Adipocyte (in vitro differentiated cells): ENCODE data around the gene CXCL8.

Experiments used
- DNase-seq: peaks from one replicate; pipeline ENCODE4 v3.0.0-alpha.2; 2015; ENCODE audit warnings: low read depth
- H3K27me3 ChIP-seq: replicated peaks from 2 replicates; pipeline ENCODE4 v1.7.0; 2013; ENCODE audit warnings: mild to moderate bottlenecking, low read length, moderate library complexity; ENCODE audit not compliant: control insufficient read depth, insufficient read depth
- H3K36me3 ChIP-seq: 2 replicates; pipeline ENCODE4 v1.7.0; 2013; ENCODE audit warnings: low read length, mild to moderate bottlenecking, moderate library complexity; ENCODE audit not compliant: control insufficient read depth, insufficient read depth, severe bottlenecking
- H3K4me1 ChIP-seq: 2 replicates; pipeline ENCODE4 v1.7.0; 2013; ENCODE audit warnings: mild to moderate bottlenecking, low read length, moderate library complexity; ENCODE audit not compliant: control insufficient read depth, insufficient read depth
- H3K4me3 ChIP-seq: 2 replicates; pipeline ENCODE4 v1.7.0; 2013; ENCODE audit warnings: mild to moderate bottlenecking, low read length, moderate library complexity
- H3K9ac ChIP-seq: 2 replicates; pipeline ENCODE4 v1.7.0; 2013; ENCODE audit warnings: mild to moderate bottlenecking, low read length, moderate library complexity
- H3K9me3 ChIP-seq: 2 replicates; pipeline ENCODE4 v1.7.0; 2013; ENCODE audit warnings: mild to moderate bottlenecking, low read length, moderate library complexity; ENCODE audit not compliant: control insufficient read depth

CXCL8 gene

DNA sequence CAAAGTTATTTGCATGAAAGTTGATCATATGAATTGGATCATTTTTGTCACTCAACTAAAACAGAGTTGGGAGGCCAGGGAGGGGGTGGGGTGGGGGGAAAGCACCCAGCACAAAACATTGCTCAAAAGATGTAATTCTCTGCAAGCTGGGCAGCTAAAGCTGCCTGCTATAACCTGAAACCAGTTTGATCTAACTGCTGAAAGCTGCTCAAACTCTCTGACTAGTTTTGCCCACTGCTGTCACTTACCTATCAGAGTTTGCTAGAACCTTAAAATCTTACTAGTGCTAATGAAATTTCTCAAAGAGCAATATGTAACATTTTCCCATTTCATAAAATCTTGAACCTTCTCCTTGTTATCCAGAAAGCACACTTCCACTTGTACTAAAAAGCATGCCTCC lies 10.4 kb downstream of the CXCL8 start:
- no peak for DNase-seq
- Histone ChIP-seq H3K9ac (no peak overlapping the region), H3K9me3 (no peaks in the 10 kb centered on the region), H3K4me3 (no peak overlapping the region), H3K36me3 (no peaks in the 10 kb centered on the region), H3K4me1 (peaks cover 8% of the 10 kb centered on the region), H3K27me3 (no peaks in the 10 kb centered on the region)

DNA sequence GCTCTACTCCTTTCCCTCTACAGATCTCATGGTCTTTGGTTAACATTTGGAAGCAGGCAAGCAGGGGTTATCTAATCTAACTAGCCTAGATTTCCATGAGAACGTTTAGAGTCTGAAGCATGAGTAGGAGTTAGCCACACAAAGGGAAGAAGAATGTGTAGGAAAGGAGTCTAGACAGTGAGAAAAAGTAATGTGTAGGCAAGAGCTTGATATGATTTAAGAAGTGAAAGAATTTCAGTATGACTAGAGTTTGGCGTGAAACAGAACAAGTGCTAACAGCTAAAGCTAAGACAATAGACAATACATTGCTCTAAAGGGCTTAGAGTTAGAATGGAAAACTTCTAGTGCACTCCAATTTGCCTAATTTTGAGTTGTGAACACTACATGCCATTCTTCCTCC lies 10.8 kb downstream of the CXCL8 start:
- DNase-seq = no peak
- Histone ChIP-seq H3K27me3 (no peaks in the 10 kb centered on the region), H3K36me3 (no peaks in the 10 kb centered on the region)

DNA sequence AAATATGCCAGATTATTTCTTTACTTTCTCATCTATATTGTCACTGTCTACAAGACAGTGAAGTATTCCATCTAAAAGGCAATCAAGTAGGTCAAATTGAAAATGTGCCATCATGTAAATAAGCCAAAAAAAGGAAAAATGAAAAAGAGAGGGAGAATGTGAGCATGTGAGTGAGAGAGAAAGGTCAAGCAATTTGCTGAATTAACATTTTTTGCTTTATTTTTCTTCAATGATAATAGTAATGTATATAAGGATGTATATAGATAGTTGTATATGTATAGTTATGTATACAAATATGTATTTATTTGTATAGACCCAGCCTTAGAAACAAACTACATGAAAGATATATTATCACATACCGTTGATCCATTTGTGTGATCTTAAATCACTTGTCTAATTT lies 11.5 kb downstream of the CXCL8 start:
- Histone ChIP-seq H3K9ac (no peak overlapping the region), H3K36me3 (no peaks in the 10 kb centered on the region), H3K27me3 (no peaks in the 10 kb centered on the region), H3K9me3 (no peaks in the 10 kb centered on the region), H3K4me1 (peaks cover 8% of the 10 kb centered on the region), H3K4me3 (no peak overlapping the region)
- DNase-seq = no peak

More for the DNA sequence above, 10.8 kb downstream of the CXCL8 start:
- no peaks in the 10 kb centered on the region for H3K9me3 ChIP-seq
- H3K4me3 ChIP-seq = no peak overlapping the region
- H3K4me1 ChIP-seq = peaks cover 8% of the 10 kb centered on the region
- no peak overlapping the region for H3K9ac ChIP-seq

DNA sequence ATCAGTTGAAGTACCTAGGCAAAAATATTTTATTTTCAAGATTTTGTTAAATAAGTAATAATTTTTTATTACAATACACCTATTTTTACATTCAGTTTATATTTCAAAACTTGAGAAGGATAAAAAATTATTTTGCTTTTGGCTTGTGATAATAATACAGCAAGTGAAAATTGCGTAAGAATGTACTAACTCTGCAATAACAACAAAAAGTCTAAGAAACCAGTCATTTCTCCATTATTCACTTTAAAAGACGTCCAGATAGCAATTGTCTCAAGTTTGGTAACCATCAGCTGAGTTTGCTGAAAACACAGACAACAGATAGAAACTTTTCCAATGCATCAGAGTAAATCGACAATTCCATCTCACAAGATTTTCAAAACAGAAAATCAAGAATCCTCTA lies 12.1 kb downstream of the CXCL8 start:
- no peak for DNase-seq
- no peak overlapping the region for H3K4me3 ChIP-seq
- peaks cover 8% of the 10 kb centered on the region for H3K4me1 ChIP-seq
- no peak overlapping the region for H3K9ac ChIP-seq
- no peaks in the 10 kb centered on the region for H3K27me3 ChIP-seq
- H3K9me3 ChIP-seq = no peaks in the 10 kb centered on the region
- H3K36me3 ChIP-seq = no peaks in the 10 kb centered on the region

DNA sequence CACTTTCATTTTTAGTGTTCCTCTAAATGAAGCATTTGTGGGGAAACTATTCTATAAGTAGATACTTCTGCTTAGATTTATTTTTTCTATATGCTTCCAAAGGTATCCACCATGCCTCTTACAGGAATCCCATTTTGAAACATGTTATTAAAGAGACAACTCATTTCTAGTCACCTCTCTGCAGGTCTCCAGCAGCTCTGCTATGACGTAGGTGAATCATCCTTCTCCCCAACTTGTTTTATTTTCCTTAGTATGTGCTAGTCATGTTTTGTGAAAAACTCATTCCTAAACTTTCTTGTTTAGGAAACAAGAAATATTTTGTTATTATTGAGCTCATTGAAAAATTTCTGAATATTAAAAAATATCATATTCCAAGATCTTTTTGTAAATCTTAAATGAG lies 12.8 kb downstream of the CXCL8 start:
- H3K4me1 ChIP-seq = peaks cover 8% of the 10 kb centered on the region
- H3K9ac ChIP-seq = no peak overlapping the region
- no peaks in the 10 kb centered on the region for H3K9me3 ChIP-seq
- DNase-seq = no peak
- no peak overlapping the region for H3K4me3 ChIP-seq
- no peaks in the 10 kb centered on the region for H3K27me3 ChIP-seq
- no peaks in the 10 kb centered on the region for H3K36me3 ChIP-seq

DNA sequence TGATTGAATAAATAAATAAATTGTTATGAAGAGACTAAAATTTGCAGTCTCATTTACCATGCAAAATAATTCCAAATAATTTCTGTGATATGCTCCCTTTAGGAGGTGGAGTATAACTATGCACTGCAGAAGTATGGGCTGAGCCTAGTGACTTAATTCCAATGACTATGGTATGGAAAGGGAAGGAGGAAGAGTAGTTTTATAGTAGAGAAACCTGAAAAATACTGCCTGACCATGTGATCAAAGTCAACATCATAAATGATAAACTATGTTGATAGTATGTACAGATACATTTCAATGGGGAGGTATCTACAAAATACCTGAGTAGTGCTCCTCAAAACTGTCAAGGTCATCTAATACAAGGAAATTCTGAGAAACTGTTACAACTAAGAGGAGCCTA lies 14.6 kb downstream of the CXCL8 start:
- Histone ChIP-seq H3K9me3 (no peaks in the 10 kb centered on the region), H3K27me3 (no peaks in the 10 kb centered on the region), H3K36me3 (no peaks in the 10 kb centered on the region), H3K4me3 (no peak overlapping the region), H3K9ac (no peak overlapping the region), H3K4me1 (peaks cover 8% of the 10 kb centered on the region)
- no peak for DNase-seq

DNA sequence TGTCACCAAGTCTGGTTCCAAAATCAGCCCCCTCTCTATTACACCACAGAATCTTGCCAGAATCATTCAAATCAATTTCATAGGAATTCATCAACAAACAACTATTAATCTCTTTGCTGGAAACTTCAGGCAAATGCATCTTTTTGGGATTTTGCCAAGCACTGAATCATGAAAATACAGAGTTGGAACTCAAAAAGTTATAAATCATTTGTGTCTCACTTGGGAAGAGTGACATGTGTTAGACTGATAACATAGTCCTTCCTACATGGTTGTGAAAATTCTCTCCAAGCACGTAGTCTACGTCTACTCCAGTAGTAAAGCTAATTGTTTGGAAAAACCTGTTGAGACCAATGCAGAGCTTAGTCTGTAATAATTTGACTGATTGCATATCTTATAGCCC lies 19.0 kb downstream of the CXCL8 start:
- Histone ChIP-seq H3K4me3 (no peak overlapping the region), H3K27me3 (no peaks in the 10 kb centered on the region), H3K4me1 (no peaks in the 10 kb centered on the region), H3K36me3 (no peaks in the 10 kb centered on the region), H3K9me3 (no peaks in the 10 kb centered on the region), H3K9ac (no peak overlapping the region)
- no peak for DNase-seq

DNA sequence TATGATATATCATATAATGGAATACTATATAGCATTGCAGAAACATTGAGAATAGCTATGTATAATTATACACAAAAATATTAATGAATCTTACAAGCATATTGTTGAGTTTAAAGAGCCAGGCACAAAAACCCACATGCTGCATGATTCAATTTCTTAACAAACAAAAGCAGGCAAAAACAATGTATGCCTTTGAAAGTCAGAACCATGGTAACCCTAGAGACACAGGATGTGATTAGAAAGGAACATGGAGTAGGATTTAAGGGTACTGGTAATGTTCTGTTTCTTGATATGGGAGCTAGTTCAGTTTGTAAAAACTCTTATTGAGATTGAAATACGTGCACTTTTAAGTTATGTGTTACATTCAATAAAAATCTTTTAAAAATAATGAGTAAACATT lies 21.5 kb downstream of the CXCL8 start:
- Histone ChIP-seq H3K4me1 (no peaks in the 10 kb centered on the region), H3K27me3 (no peaks in the 10 kb centered on the region), H3K36me3 (no peaks in the 10 kb centered on the region), H3K9me3 (no peaks in the 10 kb centered on the region), H3K4me3 (no peak overlapping the region), H3K9ac (no peak overlapping the region)
- no peak for DNase-seq

DNA sequence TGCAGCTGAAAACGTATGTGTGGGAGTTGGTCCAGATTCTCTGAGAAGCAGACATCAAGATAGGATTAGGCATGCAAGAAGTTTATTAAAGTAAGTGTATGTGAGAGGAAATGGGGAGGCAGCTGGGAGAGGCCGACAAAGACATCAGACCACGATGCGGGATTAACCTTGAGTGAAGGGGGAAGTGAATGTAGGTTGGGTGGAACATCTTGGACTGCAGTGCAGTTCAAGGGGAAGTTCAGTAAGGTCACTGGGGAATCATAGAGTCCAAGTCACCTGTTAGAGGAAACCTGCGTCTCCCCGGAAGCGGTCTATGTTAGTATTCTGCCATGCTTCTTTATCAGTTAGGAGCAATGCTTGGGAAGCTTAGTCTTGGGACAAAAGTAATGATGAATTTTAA lies 22.0 kb downstream of the CXCL8 start:
- H3K9me3 ChIP-seq = no peaks in the 10 kb centered on the region
- no peak for DNase-seq
- no peak overlapping the region for H3K9ac ChIP-seq
- no peak overlapping the region for H3K4me3 ChIP-seq
- H3K36me3 ChIP-seq = no peaks in the 10 kb centered on the region
- no peaks in the 10 kb centered on the region for H3K4me1 ChIP-seq
- no peaks in the 10 kb centered on the region for H3K27me3 ChIP-seq

DNA sequence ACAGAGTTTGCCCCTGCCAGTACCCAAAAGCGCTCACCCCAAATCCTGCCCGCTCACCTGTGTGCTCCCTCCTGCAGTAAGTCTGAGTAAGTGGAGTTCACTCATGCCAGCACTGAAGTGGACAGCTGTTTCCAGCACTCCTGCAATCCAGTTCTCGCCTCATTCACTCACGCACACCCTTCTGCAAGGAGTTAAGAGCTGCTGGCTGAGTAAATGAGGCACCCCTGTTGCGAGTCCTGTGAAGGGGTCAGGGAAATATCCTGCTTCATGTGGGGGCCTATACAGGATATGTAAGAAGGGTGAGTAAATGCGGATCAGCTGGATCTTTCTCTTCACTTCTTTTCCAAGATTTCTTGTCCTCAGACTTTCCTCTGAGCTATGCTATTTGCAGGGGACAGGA lies 23.5 kb downstream of the CXCL8 start:
- Histone ChIP-seq H3K4me3 (no peak overlapping the region), H3K27me3 (no peaks in the 10 kb centered on the region), H3K9me3 (no peaks in the 10 kb centered on the region), H3K4me1 (no peaks in the 10 kb centered on the region), H3K36me3 (no peaks in the 10 kb centered on the region), H3K9ac (no peak overlapping the region)
- no peak for DNase-seq

DNA sequence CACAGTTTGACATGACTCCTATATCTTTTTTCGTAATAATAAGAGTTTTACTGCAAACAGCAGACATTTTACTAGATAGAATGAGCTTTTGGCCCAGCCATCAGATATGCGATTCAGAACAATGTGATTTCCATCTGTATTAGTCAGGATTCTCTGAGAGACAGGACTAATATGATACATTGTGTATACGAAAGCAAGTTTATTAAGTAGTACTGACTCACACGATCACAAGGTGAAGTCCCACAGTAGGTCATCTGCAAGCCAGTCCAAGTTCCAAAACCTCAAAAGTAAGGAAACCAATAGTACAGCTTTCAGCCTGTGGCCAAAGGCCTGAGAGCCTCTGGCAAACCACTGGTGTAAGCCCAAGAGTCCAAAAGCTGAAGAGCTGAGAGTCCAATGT lies 24.1 kb downstream of the CXCL8 start:
- no peaks in the 10 kb centered on the region for H3K36me3 ChIP-seq
- no peaks in the 10 kb centered on the region for H3K27me3 ChIP-seq
- no peaks in the 10 kb centered on the region for H3K9me3 ChIP-seq
- no peak overlapping the region for H3K4me3 ChIP-seq
- no peak overlapping the region for H3K9ac ChIP-seq
- DNase-seq = no peak
- H3K4me1 ChIP-seq = no peaks in the 10 kb centered on the region

DNA sequence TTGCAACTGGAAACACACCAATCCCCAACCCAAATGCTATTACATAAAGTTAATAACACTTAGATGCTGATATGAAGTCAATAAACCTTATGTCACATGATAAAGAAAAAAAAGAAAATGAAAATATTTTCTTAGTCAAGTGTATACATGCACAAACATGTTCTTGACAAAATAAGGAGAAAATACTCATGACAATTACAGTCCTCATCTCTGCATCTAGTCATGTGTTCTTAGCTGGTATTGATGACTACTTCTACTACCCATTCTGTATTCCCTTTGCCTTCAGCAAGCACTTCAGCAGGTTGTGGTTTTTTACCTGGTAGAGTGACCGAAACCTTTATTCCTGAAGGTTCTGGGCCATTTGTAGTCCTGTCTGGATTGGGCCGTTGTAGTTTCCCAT lies 24.9 kb downstream of the CXCL8 start:
- H3K9me3 ChIP-seq = no peaks in the 10 kb centered on the region
- no peaks in the 10 kb centered on the region for H3K36me3 ChIP-seq
- H3K9ac ChIP-seq = no peak overlapping the region
- no peaks in the 10 kb centered on the region for H3K27me3 ChIP-seq
- H3K4me3 ChIP-seq = no peak overlapping the region
- H3K4me1 ChIP-seq = no peaks in the 10 kb centered on the region
- no peak for DNase-seq
